Epithelial cell of esophagus (primary cell): ENCODE measurements around the gene TFEB.

Source experiments
- DNase-seq: peaks from one replicate; pipeline ENCODE4 v3.0.0; 2010; ENCODE audit warnings: low read depth
- H3K4me3 ChIP-seq: 2 replicates; pipeline ENCODE4 v1.5.1; 2011; ENCODE audit warnings: mild to moderate bottlenecking, low read length, control low read depth
- CTCF ChIP-seq: IDR thresholded peaks from 2 replicates; pipeline ENCODE4 v1.5.1; 2011; ENCODE audit warnings: low read depth, mild to moderate bottlenecking, low read length, control low read depth, inconsistent platforms; ENCODE audit not compliant: insufficient read depth; ENCODE audit errors: missing control alignments

The TFEB gene

GRCh38 chr6:41692730-41693129 is 42.7 kb downstream of the TFEB start:
- TF ChIP-seq CTCF: no peak

GRCh38 chr6:41692080-41692675 is 43.2 kb downstream of the TFEB start:
- DNase-seq: no peak
- no peak for TF ChIP-seq CTCF

More at GRCh38 chr6:41692730-41693129, 42.7 kb downstream of the TFEB start:
- no peak for DNase-seq
- H3K4me3 ChIP-seq: no peak overlapping the region

GRCh38 chr6:41691426-41692079 is 43.9 kb downstream of the TFEB start:
- DNase-seq: no peak
- no peak overlapping the region for H3K4me3 ChIP-seq
- TF ChIP-seq CTCF: no peak

More at GRCh38 chr6:41692080-41692675, 43.2 kb downstream of the TFEB start:
- H3K4me3 ChIP-seq: no peak overlapping the region

- H3K4me3 ChIP-seq: no peak overlapping the region
- TF ChIP-seq CTCF: no peak
These were observed 44.7 kb downstream of the TFEB start for GRCh38 chr6:41690541-41691330.

GRCh38 chr6:41689171-41690008 is 46.0 kb downstream of the TFEB start:
- H3K4me3 ChIP-seq: no peak overlapping the region
- no peak for TF ChIP-seq CTCF
- peak; percentile 40 for DNase-seq

More at GRCh38 chr6:41690541-41691330, 44.7 kb downstream of the TFEB start:
- DNase-seq: no peak

GRCh38 chr6:41688256-41688965 is 47.0 kb downstream of the TFEB start:
- no peak for DNase-seq
- no peak for TF ChIP-seq CTCF
- H3K4me3 ChIP-seq: no peak overlapping the region
